Stimulated activated CD4-positive, alpha-beta T cell treated with anti-CD3 and anti-CD28 coated beads, Interleukin-4, amount 100 ng/mL, for 4 hours (primary cell): ENCODE data around the gene MAPKAP1.
"Not testable (repeated sequence)": the region's sequence is repeated elsewhere in the genome, so short reads cannot be mapped to it uniquely, and the experiment has no call there.

Source experiments
- DNase-seq, 2 experiments: peaks; one replicate each; pipeline ENCODE4 v3.0.0-alpha.2; 2020

MAPKAP1 gene

GRCh38 chr9:125601961-125602360 is 105.0 kb downstream of the MAPKAP1 start:
- no peak for DNase-seq

- no peak for DNase-seq
These were observed 106.8 kb downstream of the MAPKAP1 start for GRCh38 chr9:125600194-125600593.

DNA sequence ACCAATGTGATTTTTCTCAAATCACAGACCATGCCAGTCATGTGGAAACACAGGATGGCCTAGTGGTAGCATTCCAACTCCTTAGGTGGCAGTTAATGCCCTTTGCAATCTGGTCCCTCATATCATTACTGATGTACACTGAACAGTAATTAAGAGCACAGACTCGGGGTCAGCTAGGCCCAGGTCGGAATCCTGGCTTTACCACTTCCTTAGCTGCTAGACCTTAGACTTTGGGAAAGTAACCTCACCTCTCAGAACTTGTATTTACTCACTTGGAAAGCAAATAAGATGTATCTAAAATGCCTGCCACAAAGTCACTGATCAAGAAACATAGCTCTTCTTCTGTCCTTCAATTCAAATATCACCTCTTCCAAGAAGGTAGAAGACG is 112.8 kb downstream of the MAPKAP1 start:
- DNase-seq = no peak

- DNase-seq = no peak
These were observed 113.3 kb downstream of the MAPKAP1 start for GRCh38 chr9:125593581-125594222.

DNA sequence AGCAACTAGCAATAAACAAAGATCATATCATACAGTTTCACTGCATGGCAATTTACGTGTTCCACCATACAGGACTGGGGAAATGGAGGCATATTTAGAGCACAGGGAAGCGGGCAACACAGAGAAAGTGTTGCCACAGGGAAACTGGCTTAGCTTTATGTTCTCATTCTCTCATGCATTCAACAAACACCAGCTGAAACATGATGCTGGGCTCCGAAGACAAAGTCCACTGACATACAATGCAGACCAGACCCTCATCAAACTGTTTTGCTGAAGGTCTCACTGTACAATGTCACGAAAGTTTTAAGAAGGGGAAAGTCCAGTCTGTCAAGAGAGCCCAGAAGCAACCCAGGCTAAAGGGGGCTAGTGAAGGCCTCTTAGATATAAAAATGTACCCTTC is 115.1 kb downstream of the MAPKAP1 start:
- DNase-seq = no peak

GRCh38 chr9:125591245-125591644 is 115.8 kb downstream of the MAPKAP1 start:
- no peak for DNase-seq

DNA sequence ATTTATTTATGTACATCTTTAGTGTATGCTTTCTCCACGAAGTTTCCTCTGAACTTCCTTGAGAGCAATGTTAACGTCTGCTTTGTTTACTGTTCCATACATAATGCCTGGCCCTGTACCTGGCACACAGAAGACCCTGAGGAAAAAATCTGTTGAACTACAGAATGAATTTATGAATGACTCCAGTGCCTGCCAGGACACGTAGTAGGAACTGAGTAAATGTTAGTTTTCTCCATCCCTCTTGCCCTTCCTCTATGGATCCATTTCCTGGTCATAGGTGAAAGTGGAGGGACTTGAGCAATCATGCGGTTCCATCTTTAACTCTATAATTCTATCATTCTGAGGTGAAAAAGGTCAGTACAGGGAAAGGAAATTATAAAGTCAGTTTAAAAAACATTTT is 117.7 kb downstream of the MAPKAP1 start:
- DNase-seq = no peak

GRCh38 chr9:125587819-125588460 is 119.1 kb downstream of the MAPKAP1 start:
- no peak for DNase-seq

DNA sequence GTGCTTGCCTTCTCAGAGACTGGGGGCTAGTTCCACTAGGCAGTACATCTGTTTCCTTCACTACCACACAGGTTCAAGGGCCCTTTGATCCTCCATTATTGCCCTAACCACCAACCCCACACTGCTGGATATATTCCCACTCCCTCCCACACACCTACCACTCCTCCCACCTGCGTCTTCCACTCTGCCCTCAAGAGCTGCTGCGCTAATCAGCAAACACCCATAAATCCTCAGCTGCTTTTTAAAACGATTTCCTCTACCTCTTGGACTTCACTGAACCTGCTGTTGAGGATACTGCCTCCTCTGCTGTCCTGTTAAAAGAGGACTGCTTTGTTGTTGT is 120.9 kb downstream of the MAPKAP1 start:
- DNase-seq = no peak

- DNase-seq = no peak
These were observed 121.4 kb downstream of the MAPKAP1 start for GRCh38 chr9:125585503-125586171.

DNA sequence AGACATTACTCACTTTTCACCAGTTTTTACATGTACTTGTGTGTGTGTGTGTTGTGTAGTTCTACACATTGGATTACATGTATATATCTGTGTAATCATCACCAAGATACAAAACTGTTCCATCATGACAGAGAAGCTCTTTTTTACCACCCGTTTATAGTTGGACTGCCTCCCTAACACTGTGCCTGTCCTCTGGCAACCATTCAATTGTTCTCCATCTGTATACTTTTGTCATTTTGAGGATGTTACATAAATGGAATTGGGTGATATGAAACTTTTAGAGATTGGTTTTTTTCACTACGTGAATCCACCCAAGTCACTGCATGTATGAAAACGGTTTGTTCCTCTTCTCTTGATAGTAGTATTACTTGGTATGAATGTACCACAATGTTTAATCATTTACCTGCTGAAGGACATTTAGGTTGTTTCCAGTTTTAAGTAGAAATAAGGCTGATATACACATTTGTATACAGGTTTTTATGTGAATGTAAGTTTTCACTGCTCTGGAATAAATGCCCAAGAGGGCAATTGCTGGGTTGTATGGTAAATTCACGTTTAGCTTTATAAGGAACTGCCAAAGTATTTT is 126.2 kb downstream of the MAPKAP1 start:
- no peak for DNase-seq

GRCh38 chr9:125579030-125579932 is 127.7 kb downstream of the MAPKAP1 start:
- no peak for DNase-seq

- no peak for DNase-seq
These were observed 132.7 kb downstream of the MAPKAP1 start for GRCh38 chr9:125574126-125574877.

DNA sequence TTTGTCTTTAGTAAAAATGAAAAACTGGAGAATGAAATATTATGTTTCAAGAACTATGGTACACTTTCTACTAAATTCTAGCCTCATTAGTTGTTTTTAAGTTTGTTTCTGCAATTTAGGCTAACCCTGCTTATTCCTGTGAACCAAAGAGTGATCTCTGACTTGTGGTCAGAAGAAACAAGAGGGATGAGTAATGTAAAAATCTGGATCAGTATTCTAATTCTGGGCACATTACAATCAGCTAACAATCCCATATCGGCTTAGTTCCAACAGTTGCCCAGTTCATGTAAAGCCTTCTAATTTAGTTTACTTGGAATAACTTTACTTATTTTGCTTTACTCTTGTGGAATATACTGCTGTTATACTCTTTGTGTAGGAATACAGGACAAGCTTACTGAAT is 134.5 kb downstream of the MAPKAP1 start:
- not testable (repeated sequence) for DNase-seq

DNA sequence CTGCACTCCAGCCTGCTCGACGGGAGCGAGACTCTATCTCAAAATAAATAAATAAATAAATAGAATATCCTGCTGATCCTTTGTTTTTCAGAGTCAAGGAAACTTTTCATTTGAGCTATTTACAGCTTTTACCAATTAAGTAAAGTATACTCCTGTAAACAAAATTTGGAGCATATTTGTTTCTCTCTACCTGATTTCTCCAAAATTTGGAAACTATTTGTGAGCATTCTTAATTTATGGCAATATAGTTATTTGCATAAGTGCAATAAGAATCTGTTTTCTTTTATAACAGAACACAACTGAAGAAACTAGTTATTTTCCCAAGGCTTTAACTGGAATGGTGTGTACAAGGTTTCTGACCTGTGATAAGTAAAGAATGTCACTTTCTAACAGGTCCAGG is 135.2 kb downstream of the MAPKAP1 start:
- DNase-seq = not testable (repeated sequence)

GRCh38 chr9:125570246-125570645 is 136.8 kb downstream of the MAPKAP1 start:
- DNase-seq = no peak

- DNase-seq = no peak
These were observed 138.4 kb downstream of the MAPKAP1 start for GRCh38 chr9:125568621-125569020.

- not testable (repeated sequence) for DNase-seq
These were observed 141.0 kb downstream of the MAPKAP1 start for GRCh38 chr9:125566051-125566450.

DNA sequence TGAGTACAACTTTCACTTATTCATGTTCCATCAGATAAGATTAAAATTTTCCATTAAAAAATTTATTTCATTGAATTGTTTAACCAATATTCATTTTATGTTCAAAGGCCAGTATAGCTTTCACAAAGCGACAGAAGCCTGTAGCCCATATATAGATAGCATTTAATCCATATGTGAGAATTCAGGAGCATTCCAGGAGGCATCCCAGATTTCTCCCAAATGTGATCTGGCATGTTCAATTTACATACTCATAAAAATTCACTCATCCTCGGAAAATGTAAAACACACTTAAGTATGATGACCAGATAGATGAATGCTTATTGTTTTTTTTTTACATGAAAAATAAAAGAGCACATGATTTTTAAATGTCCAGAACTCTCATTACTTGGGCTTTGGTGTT is 141.9 kb downstream of the MAPKAP1 start:
- no peak for DNase-seq

DNA sequence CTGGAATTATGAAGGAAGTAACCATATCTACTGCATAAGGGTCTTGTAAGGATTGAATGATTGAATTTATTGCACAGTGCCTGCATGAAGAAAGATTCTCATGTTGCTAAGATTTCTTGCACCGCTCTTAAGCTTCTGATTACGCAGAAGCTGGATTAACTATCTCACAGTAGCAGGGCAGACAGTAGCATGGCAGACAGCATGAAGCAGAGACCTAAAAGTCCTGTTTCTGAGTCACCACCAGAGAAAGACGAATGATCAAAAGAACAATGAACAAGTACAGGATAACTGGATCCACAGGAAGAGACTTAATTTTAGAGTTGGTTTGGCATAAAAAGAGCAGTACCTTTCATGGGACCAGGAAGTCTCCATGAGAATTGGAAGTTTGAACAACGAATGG is 142.4 kb downstream of the MAPKAP1 start:
- DNase-seq = no peak

DNA sequence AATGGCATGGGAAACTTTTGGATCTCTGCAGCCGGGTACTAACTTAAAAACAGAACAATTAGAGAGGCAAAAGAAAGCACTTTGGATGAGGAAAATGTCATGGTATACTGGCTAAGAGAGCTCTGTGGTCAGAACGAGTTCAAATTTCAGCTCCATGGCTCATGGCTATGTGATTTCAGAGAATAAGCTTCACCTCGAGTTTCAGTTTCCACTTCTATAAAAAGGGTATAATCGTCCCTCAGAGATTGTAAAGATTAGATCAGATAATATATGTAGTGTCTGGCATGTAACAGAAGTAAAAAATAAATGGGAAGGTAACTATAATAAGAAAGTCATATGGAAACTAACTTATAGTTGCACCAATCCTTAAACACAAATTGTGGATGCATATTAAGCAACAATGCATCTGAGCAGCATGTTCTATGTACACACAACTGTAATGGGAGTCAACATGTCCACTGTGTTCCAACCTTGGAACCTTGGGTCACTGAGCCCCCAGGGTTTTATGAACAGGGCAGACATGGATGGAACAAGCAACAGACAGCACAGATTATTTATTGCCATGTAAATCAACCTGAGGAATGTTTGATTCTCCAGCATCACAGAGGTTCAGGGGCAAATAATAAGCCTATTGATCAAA is 145.4 kb downstream of the MAPKAP1 start:
- no peak for DNase-seq

DNA sequence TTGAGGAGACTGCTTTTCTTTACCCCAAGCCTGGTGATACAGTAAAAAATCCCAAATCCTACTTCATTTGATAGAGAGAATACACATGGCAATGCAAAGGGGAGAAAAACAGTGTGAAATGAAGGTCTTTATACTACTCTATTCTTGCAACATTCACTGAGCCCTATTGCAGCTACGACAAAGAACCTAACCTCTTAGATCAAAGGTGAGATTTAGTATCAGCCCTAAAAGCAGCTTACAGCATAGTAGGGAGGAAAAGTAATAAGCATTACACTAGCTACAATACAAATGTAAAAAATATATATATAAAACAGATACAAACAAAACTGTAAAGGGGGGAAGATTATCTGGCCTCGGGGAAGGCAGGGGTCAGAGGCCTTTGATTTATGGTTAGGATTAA is 147.1 kb downstream of the MAPKAP1 start:
- no peak for DNase-seq
